Activated T-cell treated with anti-CD3 and anti-CD28 coated beads, Interleukin-2, amount 50 U/mL, for 4 hours (primary cell): ENCODE results near the gene SERTM1. TPM values are rescaled to one million over a fixed set of nuclear protein-coding genes. Genes with fewer than 3 reads are reported as not detected.

Experiments used
- ATAC-seq, 2 donors: fragments of 200-7000 bp; cut with Tn5 transposase; one replicate each; pipeline ENCODE4 v1.10.0; 2021
- DNase-seq: peaks from one replicate; pipeline ENCODE4 v3.0.0-alpha.2; 2020
- H3K27me3 Mint-ChIP-seq: one replicate; pipeline ENCODE4 v1.8.0; 2021; ENCODE audit warnings: low read depth, mixed read lengths
- H3K36me3 Mint-ChIP-seq: one replicate; pipeline ENCODE4 v1.8.0; 2022; ENCODE audit warnings: mixed read lengths; ENCODE audit not compliant: insufficient read depth
- H3K4me1 Mint-ChIP-seq: one replicate; pipeline ENCODE4 v1.8.0; 2021; ENCODE audit warnings: low read depth, mixed read lengths
- H3K4me3 Mint-ChIP-seq: one replicate; pipeline ENCODE4 v1.8.0; 2021; ENCODE audit warnings: mild to moderate bottlenecking, moderate library complexity, mixed read lengths
- H3K9me3 Mint-ChIP-seq: one replicate; pipeline ENCODE4 v1.8.0; 2021; ENCODE audit warnings: mixed read lengths
- total RNA-seq, 3 donors: library from RNA; stranded (reverse); gene quantifications; one replicate each; pipeline ENCODE4 v1.2.1, GENCODE V29; 2021

SERTM1 gene
- total RNA-seq, 3 donors from 2014 or later: not detected

- DNase-seq (no peak), ATAC-seq (no peak)
- peaks cover 7% of the 10 kb centered on the region for H3K27me3 Mint-ChIP-seq
- no peaks in the 10 kb centered on the region for H3K4me1 Mint-ChIP-seq
- H3K9me3 Mint-ChIP-seq: peaks cover 3% of the 10 kb centered on the region
- no peaks in the 10 kb centered on the region for H3K36me3 Mint-ChIP-seq
- no peak overlapping the region for H3K4me3 Mint-ChIP-seq
Measured at GRCh38 chr13:36683701-36684100, 9.9 kb downstream of the SERTM1 start.

GRCh38 chr13:36685927-36686326, 12.1 kb downstream of the SERTM1 start:
- Mint-ChIP-seq H3K27me3 (peaks cover 8% of the 10 kb centered on the region), H3K4me3 (no peak overlapping the region), H3K9me3 (peaks cover 3% of the 10 kb centered on the region), H3K36me3 (no peaks in the 10 kb centered on the region), H3K4me1 (no peaks in the 10 kb centered on the region)
- ATAC-seq (no peak), DNase-seq (no peak)

- Mint-ChIP-seq H3K9me3 (peaks cover 6% of the 10 kb centered on the region), H3K4me1 (no peaks in the 10 kb centered on the region), H3K4me3 (no peak overlapping the region), H3K27me3 (peaks cover 9% of the 10 kb centered on the region), H3K36me3 (no peaks in the 10 kb centered on the region)
- ATAC-seq (no peak), DNase-seq (no peak)
Measured at GRCh38 chr13:36696410-36697010, 22.7 kb downstream of the SERTM1 start.

- DNase-seq (no peak), ATAC-seq (no peak)
- Mint-ChIP-seq H3K36me3 (no peaks in the 10 kb centered on the region), H3K4me3 (no peak overlapping the region), H3K9me3 (peaks cover 6% of the 10 kb centered on the region), H3K4me1 (no peaks in the 10 kb centered on the region), H3K27me3 (peaks cover 8% of the 10 kb centered on the region)
Measured at GRCh38 chr13:36700170-36700569, 26.4 kb downstream of the SERTM1 start.

GRCh38 chr13:36706755-36707154, 32.9 kb downstream of the SERTM1 start:
- DNase-seq (no peak), ATAC-seq (no peak)
- Mint-ChIP-seq H3K36me3 (no peaks in the 10 kb centered on the region), H3K4me3 (no peak overlapping the region), H3K4me1 (no peaks in the 10 kb centered on the region), H3K9me3 (no peaks in the 10 kb centered on the region), H3K27me3 (peaks cover 2% of the 10 kb centered on the region)

- Mint-ChIP-seq H3K27me3 (peaks cover 8% of the 10 kb centered on the region), H3K9me3 (no peaks in the 10 kb centered on the region), H3K4me3 (no peak overlapping the region), H3K36me3 (no peaks in the 10 kb centered on the region), H3K4me1 (no peaks in the 10 kb centered on the region)
- ATAC-seq (no peak), DNase-seq (no peak)
Measured at GRCh38 chr13:36709136-36709890, 35.5 kb downstream of the SERTM1 start.

GRCh38 chr13:36710396-36710795, 36.6 kb downstream of the SERTM1 start:
- H3K27me3 Mint-ChIP-seq: peaks cover 8% of the 10 kb centered on the region
- no peaks in the 10 kb centered on the region for H3K36me3 Mint-ChIP-seq
- no peaks in the 10 kb centered on the region for H3K4me1 Mint-ChIP-seq
- H3K9me3 Mint-ChIP-seq: no peaks in the 10 kb centered on the region
- ATAC-seq (no peak), DNase-seq (no peak)
- no peak overlapping the region for H3K4me3 Mint-ChIP-seq

- ATAC-seq (no peak), DNase-seq (no peak)
- no peaks in the 10 kb centered on the region for H3K36me3 Mint-ChIP-seq
- peaks cover 10% of the 10 kb centered on the region for H3K27me3 Mint-ChIP-seq
- H3K4me3 Mint-ChIP-seq: no peak overlapping the region
- no peaks in the 10 kb centered on the region for H3K4me1 Mint-ChIP-seq
- H3K9me3 Mint-ChIP-seq: no peaks in the 10 kb centered on the region
Measured at GRCh38 chr13:36712290-36712689, 38.5 kb downstream of the SERTM1 start.

- H3K36me3 Mint-ChIP-seq: no peaks in the 10 kb centered on the region
- ATAC-seq (no peak), DNase-seq (no peak)
- H3K27me3 Mint-ChIP-seq: peaks cover 10% of the 10 kb centered on the region
- no peaks in the 10 kb centered on the region for H3K4me1 Mint-ChIP-seq
- H3K4me3 Mint-ChIP-seq: no peak overlapping the region
- H3K9me3 Mint-ChIP-seq: no peaks in the 10 kb centered on the region
Measured at GRCh38 chr13:36712770-36713169, 39.0 kb downstream of the SERTM1 start.

GRCh38 chr13:36713887-36714286, 40.1 kb downstream of the SERTM1 start:
- H3K4me3 Mint-ChIP-seq: no peak overlapping the region
- peaks cover 14% of the 10 kb centered on the region for H3K27me3 Mint-ChIP-seq
- DNase-seq (no peak), ATAC-seq (no peak)
- no peaks in the 10 kb centered on the region for H3K9me3 Mint-ChIP-seq
- no peaks in the 10 kb centered on the region for H3K36me3 Mint-ChIP-seq
- H3K4me1 Mint-ChIP-seq: no peaks in the 10 kb centered on the region

GRCh38 chr13:36715841-36716240, 42.0 kb downstream of the SERTM1 start:
- H3K27me3 Mint-ChIP-seq: peaks cover 14% of the 10 kb centered on the region

GRCh38 chr13:36717017-36717416, 43.2 kb downstream of the SERTM1 start:
- H3K36me3 Mint-ChIP-seq: no peaks in the 10 kb centered on the region
- H3K4me1 Mint-ChIP-seq: no peaks in the 10 kb centered on the region
- H3K27me3 Mint-ChIP-seq: peaks cover 19% of the 10 kb centered on the region
- no peaks in the 10 kb centered on the region for H3K9me3 Mint-ChIP-seq
- H3K4me3 Mint-ChIP-seq: no peak overlapping the region
- ATAC-seq: no peak
- no peak for DNase-seq

More at GRCh38 chr13:36715841-36716240, 42.0 kb downstream of the SERTM1 start:
- ATAC-seq (no peak), DNase-seq (no peak)
- no peaks in the 10 kb centered on the region for H3K9me3 Mint-ChIP-seq
- H3K4me3 Mint-ChIP-seq: no peak overlapping the region
- no peaks in the 10 kb centered on the region for H3K36me3 Mint-ChIP-seq
- H3K4me1 Mint-ChIP-seq: no peaks in the 10 kb centered on the region

- Mint-ChIP-seq H3K36me3 (no peaks in the 10 kb centered on the region), H3K4me1 (no peaks in the 10 kb centered on the region), H3K4me3 (no peak overlapping the region), H3K9me3 (no peaks in the 10 kb centered on the region), H3K27me3 (peaks cover 14% of the 10 kb centered on the region)
- DNase-seq (no peak), ATAC-seq (no peak)
Measured at GRCh38 chr13:36717966-36718545, 44.2 kb downstream of the SERTM1 start.

GRCh38 chr13:36718686-36719085, 44.9 kb downstream of the SERTM1 start:
- no peaks in the 10 kb centered on the region for H3K36me3 Mint-ChIP-seq
- H3K4me3 Mint-ChIP-seq: no peak overlapping the region
- no peaks in the 10 kb centered on the region for H3K9me3 Mint-ChIP-seq
- no peaks in the 10 kb centered on the region for H3K4me1 Mint-ChIP-seq
- DNase-seq (no peak), ATAC-seq (no peak)
- peaks cover 14% of the 10 kb centered on the region for H3K27me3 Mint-ChIP-seq

- no peaks in the 10 kb centered on the region for H3K4me1 Mint-ChIP-seq
- peaks cover 12% of the 10 kb centered on the region for H3K27me3 Mint-ChIP-seq
- DNase-seq (no peak), ATAC-seq (no peak)
- H3K4me3 Mint-ChIP-seq: no peak overlapping the region
- H3K9me3 Mint-ChIP-seq: no peaks in the 10 kb centered on the region
- H3K36me3 Mint-ChIP-seq: no peaks in the 10 kb centered on the region
Measured at GRCh38 chr13:36724141-36724540, 50.3 kb downstream of the SERTM1 start.
